Spleen (tissue), 11 donors: Measurements from ENCODE around the gene SC5D. TPM values are rescaled to one million over a fixed set of nuclear protein-coding genes. Genes with fewer than 3 reads are reported as not detected.

Experiments used
- DNase-seq: peaks from one replicate; pipeline ENCODE4 v3.0.0-alpha.2; 2020
- H3K27ac ChIP-seq, 8 donors: fragments of 200-600 bp; sonication (generic) in 7 of 8; 1 replicate in 4 of 8; 2 replicates in 4 of 8; pipeline versions ENCODE4 v1.5.0 to v1.8.0; 2016 to 2021; ENCODE audit warnings: inconsistent platforms in 4 of 8, mild to moderate bottlenecking in 4 of 8, moderate library complexity in 1 of 8
- H3K27me3 ChIP-seq, 7 donors: fragments of 200-600 bp; sonication (generic) in 6 of 7; replicated peaks in 1 of 7; 1 replicate in 4 of 7; 2 replicates in 3 of 7; pipeline versions ENCODE4 v1.5.0 to v1.8.0; 2016 to 2021; ENCODE audit warnings: inconsistent platforms in 3 of 7, mild to moderate bottlenecking in 1 of 7
- H3K36me3 ChIP-seq, 6 donors: fragments of 200-600 bp; sonication (generic) in 5 of 6; 1 replicate in 4 of 6; 2 replicates in 2 of 6; pipeline versions ENCODE4 v1.5.0 to v1.8.0; 2016 to 2021; ENCODE audit warnings: inconsistent platforms in 2 of 6
- H3K4me1 ChIP-seq, 6 donors: fragments of 200-600 bp; sonication (generic) in 5 of 6; 1 replicate in 3 of 6; 2 replicates in 3 of 6; pipeline versions ENCODE4 v1.5.0 to v1.8.0; 2016 to 2021; ENCODE audit warnings: inconsistent platforms in 3 of 6
- H3K4me3 ChIP-seq, 8 donors: fragments of 200-600 bp; sonication (generic) in 7 of 8; 1 replicate in 4 of 8; 2 replicates in 4 of 8; pipeline versions ENCODE4 v1.5.0 to v1.8.0; 2016 to 2021; ENCODE audit warnings: inconsistent platforms in 4 of 8, mild to moderate bottlenecking in 4 of 8, moderate library complexity in 2 of 8
- H3K9me3 ChIP-seq, 8 donors: fragments of 200-600 bp; sonication (generic) in 7 of 8; 1 replicate in 4 of 8; 2 replicates in 4 of 8; pipeline versions ENCODE4 v1.5.0 to v1.8.0; 2016 to 2021; ENCODE audit warnings: inconsistent platforms in 4 of 8
- CTCF ChIP-seq, 11 experiments: fragments of 200-600 bp in 7 of 11; fragments of 450-650 bp in 4 of 11; sonication (generic) in 4 of 11; IDR thresholded peaks in 8 of 11; conservative IDR thresholded peaks in 3 of 11; 1 replicate in 7 of 11; 2 replicates in 4 of 11; pipeline versions ENCODE4 v1.4.0 to v1.8.0; 2016 to 2021; ENCODE audit warnings: antibody characterized with exemption in 11 of 11, inconsistent platforms in 4 of 11, mild to moderate bottlenecking in 1 of 11
- POLR2A ChIP-seq, 3 donors: fragments of 450-650 bp; IDR thresholded peaks; one replicate each; pipeline ENCODE4 v1.5.1; 2017; ENCODE audit warnings: antibody characterized with exemption in 3 of 3, mild to moderate bottlenecking in 1 of 3
- POLR2AphosphoS5 ChIP-seq, 3 donors: sonication (generic); formaldehyde crosslinking; IDR thresholded peaks; one replicate each; pipeline ENCODE4 v1.5.1; 2017; ENCODE audit warnings: antibody characterized with exemption in 3 of 3
- WGBS, 5 donors: extraction: QIAGEN DNeasy Blood & Tissue Kit in 3 of 5; methylation state at CpG; one replicate each; pipeline versions ENCODE4 v1.1.5 to v1.1.7; 2013 to 2018; 5-methylcytosine and 5-hydroxymethylcytosine counted together
- intact Hi-C: fragments of 100-400 bp; cut with DNase I; formaldehyde crosslinking; loops from one replicate; pipeline ENCODE4 v1.15.0; 2023; ENCODE audit warnings: low total_unique reads
- polyA plus RNA-seq, 3 donors: library from polyadenylated mRNA; stranded (reverse); fragments of 200-250 nt; gene quantifications; one replicate each; pipeline ENCODE4 v1.2.1, GENCODE V29; 2013
- total RNA-seq, 7 donors: library from RNA; depleted of rRNA in 3 of 7; stranded (reverse); fragments of >200 nt in 3 of 7; fragmentation: NEBNext Ultra II Directional in 4 of 7; extraction: Animal tissue kit (Norgen Biotek cat#: 25700) in 4 of 7; gene quantifications; one replicate each; pipeline versions ENCODE4 v1.1.0 to v1.2.1, GENCODE V29; 2016 to 2021
- donor health status: healthy with polysubstance abuse.
- donor health status: DM: no; HTN: no; CAD: no; lungs with moderate emphysema.
- donor health status: DM: no; HTN: no; CAD: no.
- donor health status: Bipolar disorder and iron deficiency.
- donor health status: healthy.
- donor health status: DM: no; HTN: no; CAD: no.
- donor health status: DM: yes; HTN: yes; CAD: no.

The SC5D gene
- total and polyA plus RNA-seq, 10 donors = 4.8 to 25.5 (median 17.4) TPM

GRCh38 chr11:121328176-121328966 lies 35.8 kb downstream of the SC5D start:
- Histone ChIP-seq H3K27me3 (peaks cover 0 to 11% (median 0%) of the 10 kb centered on the region in 7 donors), H3K4me1 (peaks cover 0 to 17% (median 11%) of the 10 kb centered on the region in 6 donors), H3K9me3 (no peaks in the 10 kb centered on the region), H3K27ac (peak overlapping the region in 2 of 8 donors; percentile 18 to 31), H3K36me3 (no peaks in the 10 kb centered on the region), H3K4me3 (no peak overlapping the region)
- TF ChIP-seq POLR2AphosphoS5 (IDR thresholded peaks at IDR 0.05) = no peak
- intact Hi-C loops = no loop called here
- WGBS, 5 donors = 56 to 61% (median 59%) methylated on average over 16 of the region's 16 CpGs
- DNase-seq = no peak

GRCh38 chr11:121328967-121329679 lies 36.6 kb downstream of the SC5D start:
- Histone ChIP-seq H3K4me3 (no peak overlapping the region), H3K27ac (peak overlapping the region in 2 of 8 donors; percentile 18 to 31), H3K27me3 (peaks cover 0 to 11% (median 0%) of the 10 kb centered on the region in 7 donors), H3K36me3 (no peaks in the 10 kb centered on the region), H3K9me3 (no peaks in the 10 kb centered on the region), H3K4me1 (peaks cover 0 to 17% (median 11%) of the 10 kb centered on the region in 6 donors)
- intact Hi-C loops = no loop called here
- DNase-seq = no peak
- WGBS, 5 donors = 32 to 42% (median 35%) methylated on average over 4 of the region's 4 CpGs
- TF ChIP-seq POLR2A (IDR thresholded peaks at IDR 0.05) (no peak), CTCF (IDR thresholded peaks at IDR 0.05 in 8 of 11, conservative IDR thresholded peaks at IDR 0.05 in 3 of 11) (no peak), POLR2AphosphoS5 (IDR thresholded peaks at IDR 0.05) (no peak)

- no peak for TF ChIP-seq POLR2A (IDR thresholded peaks at IDR 0.05)
- TF ChIP-seq POLR2AphosphoS5 (IDR thresholded peaks at IDR 0.05) = no peak
- TF ChIP-seq CTCF (IDR thresholded peaks at IDR 0.05 in 8 of 11, conservative IDR thresholded peaks at IDR 0.05 in 3 of 11) = no peak
- H3K4me3 ChIP-seq = no peak overlapping the region
- WGBS, 5 donors = 92 to 98% (median 96%) methylated on average over 3 of the region's 3 CpGs
- DNase-seq = no peak
- H3K9me3 ChIP-seq = no peaks in the 10 kb centered on the region
- no peak overlapping the region for H3K27ac ChIP-seq
- intact Hi-C loops = no loop called here
- peaks cover 0 to 11% (median 0%) of the 10 kb centered on the region in 7 donors for H3K27me3 ChIP-seq
- no peaks in the 10 kb centered on the region for H3K36me3 ChIP-seq
- peaks cover 0 to 25% (median 11%) of the 10 kb centered on the region in 6 donors for H3K4me1 ChIP-seq
These were observed 37.3 kb downstream of the SC5D start for GRCh38 chr11:121329781-121330395.

- peaks cover 0 to 30% (median 11%) of the 10 kb centered on the region in 6 donors for H3K4me1 ChIP-seq
- H3K27me3 ChIP-seq = peaks cover 0 to 11% (median 0%) of the 10 kb centered on the region in 7 donors
- H3K36me3 ChIP-seq = no peaks in the 10 kb centered on the region
- H3K27ac ChIP-seq = no peak overlapping the region
- WGBS, 5 donors = 84 to 89% (median 85%) methylated on average over 19 of the region's 19 CpGs
- intact Hi-C loops = no loop called here
- no peaks in the 10 kb centered on the region for H3K9me3 ChIP-seq
- H3K4me3 ChIP-seq = no peak overlapping the region
- TF ChIP-seq POLR2AphosphoS5 (IDR thresholded peaks at IDR 0.05) = no peak
- no peak for TF ChIP-seq POLR2A (IDR thresholded peaks at IDR 0.05)
- TF ChIP-seq CTCF (IDR thresholded peaks at IDR 0.05 in 8 of 11, conservative IDR thresholded peaks at IDR 0.05 in 3 of 11) = no peak
- DNase-seq = no peak
These were observed 38.3 kb downstream of the SC5D start for GRCh38 chr11:121330614-121331435.
